Body of pancreas (tissue), 4 donors: Measurements from ENCODE around the gene ARHGAP33.

Experiments
- POLR2A ChIP-seq, 3 donors: fragments of 450-650 bp; IDR thresholded peaks; one replicate each; pipeline ENCODE4 v1.6.1; 2016; ENCODE audit warnings: antibody characterized with exemption in 3 of 3, mild to moderate bottlenecking in 2 of 3
- TF ChIP-seq, protein P1 (sequence below), 7 experiments: fragments of 450-650 bp in 4 of 7; fragments of 200-600 bp in 3 of 7; sonication (generic) in 3 of 7; IDR thresholded peaks; one replicate each; pipeline ENCODE4 v1.5.1; 2016 to 2019; ENCODE audit warnings: antibody characterized with exemption in 7 of 7

DNA sequence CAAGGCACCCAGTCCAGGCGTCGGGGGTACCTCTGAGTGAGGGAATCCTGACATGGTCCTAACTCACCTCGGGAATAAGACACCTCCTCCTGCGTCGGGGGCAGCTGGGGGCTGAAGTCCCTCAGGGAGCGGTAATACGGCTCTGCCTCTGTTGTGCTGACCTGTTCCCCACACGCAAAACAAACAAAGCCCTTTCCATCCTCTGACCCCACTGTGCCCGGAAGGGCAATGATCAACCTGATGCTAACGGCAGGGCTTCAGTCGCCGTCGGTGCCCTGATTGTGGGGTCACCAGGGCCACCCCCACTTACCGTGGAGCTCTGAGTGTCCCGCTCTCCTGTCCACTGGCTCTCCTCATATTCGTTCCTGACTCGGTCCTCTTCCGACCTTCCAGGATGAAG lies 55.6 kb downstream of the ARHGAP33 start:
- TF ChIP-seq, protein P1, sequence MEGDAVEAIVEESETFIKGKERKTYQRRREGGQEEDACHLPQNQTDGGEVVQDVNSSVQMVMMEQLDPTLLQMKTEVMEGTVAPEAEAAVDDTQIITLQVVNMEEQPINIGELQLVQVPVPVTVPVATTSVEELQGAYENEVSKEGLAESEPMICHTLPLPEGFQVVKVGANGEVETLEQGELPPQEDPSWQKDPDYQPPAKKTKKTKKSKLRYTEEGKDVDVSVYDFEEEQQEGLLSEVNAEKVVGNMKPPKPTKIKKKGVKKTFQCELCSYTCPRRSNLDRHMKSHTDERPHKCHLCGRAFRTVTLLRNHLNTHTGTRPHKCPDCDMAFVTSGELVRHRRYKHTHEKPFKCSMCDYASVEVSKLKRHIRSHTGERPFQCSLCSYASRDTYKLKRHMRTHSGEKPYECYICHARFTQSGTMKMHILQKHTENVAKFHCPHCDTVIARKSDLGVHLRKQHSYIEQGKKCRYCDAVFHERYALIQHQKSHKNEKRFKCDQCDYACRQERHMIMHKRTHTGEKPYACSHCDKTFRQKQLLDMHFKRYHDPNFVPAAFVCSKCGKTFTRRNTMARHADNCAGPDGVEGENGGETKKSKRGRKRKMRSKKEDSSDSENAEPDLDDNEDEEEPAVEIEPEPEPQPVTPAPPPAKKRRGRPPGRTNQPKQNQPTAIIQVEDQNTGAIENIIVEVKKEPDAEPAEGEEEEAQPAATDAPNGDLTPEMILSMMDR (IDR thresholded peaks at IDR 0.05) = no peak
- no peak for TF ChIP-seq POLR2A (IDR thresholded peaks at IDR 0.05)
